Activated T-helper 17 cell treated with anti-CD3 and anti-CD28 coated beads, Interleukin-2, amount 50 U/mL, for 72 hours (primary cell): Measurements from ENCODE around the gene RNF217. TPM values are rescaled to one million over a fixed set of nuclear protein-coding genes. Genes with fewer than 3 reads are reported as not detected.
"Not testable (repeated sequence)": the region's sequence is repeated elsewhere in the genome, so short reads cannot be mapped to it uniquely, and the experiment has no call there.

Experiments used
- ATAC-seq: fragments of 150-1000 bp; cut with Tn5 transposase; replicated peaks from 2 replicates; pipeline ENCODE4 v1.10.0; 2021; ENCODE audit warnings: mild to moderate bottlenecking, moderate library complexity
- H3K27ac Mint-ChIP-seq: one replicate; pipeline ENCODE4 v1.8.0; 2022; ENCODE audit warnings: mixed read lengths
- H3K27me3 Mint-ChIP-seq: one replicate; pipeline ENCODE4 v1.8.0; 2022; ENCODE audit warnings: mixed read lengths
- H3K36me3 Mint-ChIP-seq: one replicate; pipeline ENCODE4 v1.8.0; 2022; ENCODE audit warnings: low read depth, mild to moderate bottlenecking, mixed read lengths
- H3K4me1 Mint-ChIP-seq: one replicate; pipeline ENCODE4 v1.8.0; 2022; ENCODE audit warnings: mixed read lengths
- H3K4me3 Mint-ChIP-seq: one replicate; pipeline ENCODE4 v1.8.0; 2022; ENCODE audit warnings: mild to moderate bottlenecking, mixed read lengths
- H3K9me3 Mint-ChIP-seq: one replicate; pipeline ENCODE4 v1.8.0; 2022; ENCODE audit warnings: mixed read lengths
- total RNA-seq, 2 donors: library from RNA; stranded (reverse); gene quantifications; one replicate each; pipeline ENCODE4 v1.2.3, GENCODE V29; 2022

The RNF217 gene, protein sequence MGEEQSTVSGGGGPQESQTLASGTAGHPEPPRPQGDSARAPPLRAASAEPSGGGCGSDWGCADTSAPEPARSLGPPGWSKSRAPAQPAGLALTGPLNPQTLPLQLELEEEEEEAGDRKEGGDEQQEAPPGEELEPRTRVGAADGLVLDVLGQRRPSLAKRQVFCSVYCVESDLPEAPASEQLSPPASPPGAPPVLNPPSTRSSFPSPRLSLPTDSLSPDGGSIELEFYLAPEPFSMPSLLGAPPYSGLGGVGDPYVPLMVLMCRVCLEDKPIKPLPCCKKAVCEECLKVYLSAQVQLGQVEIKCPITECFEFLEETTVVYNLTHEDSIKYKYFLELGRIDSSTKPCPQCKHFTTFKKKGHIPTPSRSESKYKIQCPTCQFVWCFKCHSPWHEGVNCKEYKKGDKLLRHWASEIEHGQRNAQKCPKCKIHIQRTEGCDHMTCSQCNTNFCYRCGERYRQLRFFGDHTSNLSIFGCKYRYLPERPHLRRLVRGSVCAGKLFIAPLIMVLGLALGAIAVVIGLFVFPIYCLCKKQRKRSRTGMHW
- 1 to 10 TPM; 1.7 to 5.6 TPM for total RNA-seq

DNA sequence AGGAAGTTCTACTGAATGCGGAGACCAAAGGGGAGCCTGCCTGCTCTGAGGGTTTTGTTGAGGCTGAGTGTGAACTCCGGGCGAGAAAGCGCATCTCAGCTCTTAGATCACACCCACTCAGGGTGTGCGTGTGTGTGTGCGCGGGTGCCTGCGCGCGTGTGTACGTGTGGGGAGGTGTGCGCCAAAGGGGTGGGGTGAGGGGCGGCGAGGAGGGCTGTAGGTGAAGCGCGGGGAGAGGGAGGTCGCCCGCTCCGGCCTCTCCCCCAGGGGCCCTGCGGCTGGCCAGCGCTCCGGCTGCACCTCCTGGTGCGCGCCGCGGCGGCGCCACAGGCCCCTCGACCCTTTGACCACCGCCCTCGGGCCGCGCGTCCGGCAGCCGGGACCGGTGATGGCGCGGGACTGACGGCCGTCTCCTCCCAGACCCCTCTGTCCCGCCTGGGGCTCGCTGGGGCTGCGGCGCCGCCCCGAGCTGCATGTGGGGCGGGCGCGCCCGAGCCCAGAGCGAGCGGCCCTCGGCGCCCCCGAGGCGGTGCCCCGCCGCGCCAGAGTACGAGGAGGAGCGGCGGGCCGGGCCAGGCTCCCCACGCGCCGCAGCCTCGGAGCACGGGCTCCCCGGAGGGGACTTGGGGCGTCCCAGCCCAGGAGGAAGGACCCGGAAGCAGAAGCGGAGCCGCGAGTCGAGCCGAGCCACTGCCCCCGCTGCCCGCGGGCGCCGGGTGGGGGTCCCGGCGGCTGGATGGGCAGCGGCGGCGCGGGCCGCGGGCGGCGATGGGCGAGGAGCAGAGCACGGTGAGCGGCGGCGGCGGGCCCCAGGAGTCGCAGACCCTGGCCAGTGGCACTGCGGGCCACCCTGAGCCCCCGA, at the start of gene RNF217:
Gene RNF217 (plus strand): TSS at position 661 of the 862 bp plus-strand sequence. CDS start 108 bp downstream, at position 769.
- Mint-ChIP-seq H3K4me1 (peaks cover 10% of the 10 kb centered on the region), H3K27me3 (peaks cover 40% of the 10 kb centered on the region), H3K27ac (peak within 1 kb of the TSS; percentile 28), H3K4me3 (peak within 1 kb of the TSS; percentile 74), H3K36me3 (peaks cover 11% of the 10 kb centered on the region), H3K9me3 (no peaks in the 10 kb centered on the region)
- peak; percentile 62 for ATAC-seq

DNA sequence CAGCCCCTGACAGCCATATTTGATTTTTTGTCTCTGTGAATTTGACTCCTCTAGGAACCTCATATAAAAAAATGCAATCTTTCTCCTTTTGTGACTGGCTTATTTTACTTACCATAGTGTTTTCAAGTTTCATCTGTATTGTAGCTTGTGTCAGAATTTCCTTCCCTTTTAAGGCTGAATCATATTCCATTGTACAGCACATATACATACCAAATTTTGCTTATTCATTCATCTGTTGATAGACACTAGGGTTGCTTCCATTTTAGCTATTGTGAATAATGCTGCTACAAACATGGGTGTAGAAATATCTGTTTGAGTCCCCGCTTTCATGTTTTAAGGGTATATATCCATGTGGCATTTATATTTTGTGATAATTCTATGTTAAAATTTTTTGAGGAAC, 49.2 kb upstream of the RNF217 start:
- Mint-ChIP-seq H3K4me1 (no peaks in the 10 kb centered on the region), H3K27ac (no peak overlapping the region), H3K9me3 (peaks cover 3% of the 10 kb centered on the region), H3K27me3 (peaks cover 3% of the 10 kb centered on the region), H3K36me3 (no peaks in the 10 kb centered on the region), H3K4me3 (no peak overlapping the region)
- no peak for ATAC-seq

DNA sequence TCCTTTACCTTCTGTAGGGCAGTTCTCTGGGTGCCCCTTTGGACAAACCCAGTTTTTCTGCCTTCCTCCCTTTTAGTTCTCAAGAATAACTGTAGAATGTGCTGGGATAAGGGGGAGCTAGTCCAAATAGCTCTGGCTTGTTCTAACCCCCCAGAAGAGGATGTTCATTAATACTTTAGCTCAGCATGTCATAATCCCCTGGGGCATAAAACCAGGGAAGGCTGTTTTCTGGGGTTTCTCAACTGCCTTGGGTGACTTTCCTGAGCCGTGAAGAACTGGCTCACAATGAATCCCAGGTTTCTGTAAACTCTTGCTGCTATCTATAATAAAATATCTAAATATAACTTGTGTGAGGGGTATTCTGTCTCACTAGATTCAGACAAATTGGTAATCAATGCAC, 44.5 kb upstream of the RNF217 start:
- H3K27ac Mint-ChIP-seq, result no peak overlapping the region
- no peaks in the 10 kb centered on the region for H3K4me1 Mint-ChIP-seq
- H3K9me3 Mint-ChIP-seq, result peaks cover 11% of the 10 kb centered on the region
- ATAC-seq, result no peak
- no peaks in the 10 kb centered on the region for H3K36me3 Mint-ChIP-seq
- no peak overlapping the region for H3K4me3 Mint-ChIP-seq
- H3K27me3 Mint-ChIP-seq, result peaks cover 3% of the 10 kb centered on the region

DNA sequence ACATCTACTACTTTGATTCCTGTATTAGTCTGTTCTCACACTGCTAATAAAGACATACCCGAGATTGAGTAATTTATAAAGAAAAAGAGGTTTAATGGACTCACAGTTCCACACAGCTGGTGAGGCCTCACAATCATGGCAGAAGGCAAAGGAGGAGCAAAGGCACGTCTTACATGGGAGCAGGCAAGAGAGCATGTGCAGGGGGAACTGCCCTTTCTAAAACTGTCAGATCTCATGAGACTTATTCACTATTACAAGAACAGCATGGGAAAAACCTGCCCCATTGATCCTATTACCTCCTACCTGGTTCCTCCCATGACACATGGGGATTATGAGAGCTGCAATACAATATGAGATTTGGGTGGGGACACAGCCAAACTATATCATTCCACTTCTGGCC, 42.5 kb upstream of the RNF217 start:
- not testable (repeated sequence) for ATAC-seq, H3K36me3 Mint-ChIP-seq, H3K27me3 Mint-ChIP-seq, H3K9me3 Mint-ChIP-seq, H3K4me1 Mint-ChIP-seq, H3K27ac Mint-ChIP-seq, H3K4me3 Mint-ChIP-seq

DNA sequence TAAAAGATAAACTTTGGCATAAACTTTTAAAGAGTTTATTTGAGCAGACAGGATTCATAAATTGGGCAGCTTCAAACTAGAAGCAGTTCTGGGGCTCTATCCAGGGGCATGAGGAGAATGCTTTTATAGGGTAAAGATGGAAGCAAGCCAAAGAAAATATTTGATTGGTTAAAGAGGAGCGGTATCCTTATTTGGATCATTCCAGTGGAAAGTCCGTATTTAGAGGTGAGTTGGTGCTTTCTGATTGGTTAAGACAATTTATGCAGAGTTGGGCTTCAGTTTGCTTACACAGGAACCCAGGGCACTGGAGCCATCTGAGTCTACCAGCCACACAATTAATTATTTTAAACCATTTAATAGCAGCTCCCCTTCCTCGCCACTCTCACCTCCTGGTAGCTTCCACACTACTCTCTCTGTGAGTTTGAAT, 37.9 kb upstream of the RNF217 start:
- Mint-ChIP-seq H3K27ac (no peak overlapping the region), H3K27me3 (no peaks in the 10 kb centered on the region), H3K9me3 (peaks cover 8% of the 10 kb centered on the region), H3K4me1 (no peaks in the 10 kb centered on the region), H3K36me3 (no peaks in the 10 kb centered on the region), H3K4me3 (no peak overlapping the region)
- no peak for ATAC-seq

DNA sequence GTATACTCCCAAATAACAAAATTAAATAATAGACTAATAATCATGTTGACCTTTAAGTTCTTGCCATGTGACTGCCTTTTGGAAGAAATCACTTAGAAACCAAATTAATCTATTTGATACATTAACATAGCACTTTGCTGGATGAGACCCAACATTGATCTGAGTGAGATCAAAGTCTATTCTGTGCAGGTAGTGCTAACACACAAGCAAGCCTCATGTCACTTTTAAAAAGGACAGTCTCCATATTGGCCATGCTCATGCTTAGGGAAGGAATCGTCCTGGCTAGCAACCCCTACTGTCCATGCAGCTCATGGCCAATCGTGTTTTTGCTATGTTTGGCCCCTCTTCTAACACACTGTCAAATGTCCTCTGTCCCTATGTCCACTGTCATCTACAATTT, 35.8 kb upstream of the RNF217 start:
- Mint-ChIP-seq H3K27me3 (no peaks in the 10 kb centered on the region), H3K27ac (no peak overlapping the region), H3K4me3 (no peak overlapping the region), H3K36me3 (no peaks in the 10 kb centered on the region), H3K4me1 (no peaks in the 10 kb centered on the region), H3K9me3 (no peaks in the 10 kb centered on the region)
- no peak for ATAC-seq

DNA sequence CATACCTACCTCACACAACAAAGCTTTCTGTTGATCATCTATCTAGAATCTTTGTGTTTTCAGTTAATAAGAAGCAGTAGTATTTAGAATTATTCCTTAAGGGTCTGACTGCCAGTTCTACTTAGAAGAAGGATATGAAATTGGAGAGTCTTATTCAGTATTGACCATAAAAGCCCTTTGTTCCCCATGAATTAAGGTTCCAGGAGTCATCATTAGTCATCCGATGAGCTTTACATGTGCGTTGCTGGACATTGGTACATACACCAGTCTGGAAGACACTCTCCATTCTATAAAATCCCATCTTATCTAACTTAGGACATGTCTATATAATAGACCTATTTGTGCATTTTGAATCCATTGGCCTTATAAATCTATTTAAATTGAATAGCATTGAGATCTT, 34.4 kb upstream of the RNF217 start:
- H3K27me3 Mint-ChIP-seq, result no peaks in the 10 kb centered on the region
- H3K36me3 Mint-ChIP-seq, result no peaks in the 10 kb centered on the region
- ATAC-seq, result no peak
- no peaks in the 10 kb centered on the region for H3K9me3 Mint-ChIP-seq
- H3K4me1 Mint-ChIP-seq, result no peaks in the 10 kb centered on the region
- no peak overlapping the region for H3K4me3 Mint-ChIP-seq
- no peak overlapping the region for H3K27ac Mint-ChIP-seq

DNA sequence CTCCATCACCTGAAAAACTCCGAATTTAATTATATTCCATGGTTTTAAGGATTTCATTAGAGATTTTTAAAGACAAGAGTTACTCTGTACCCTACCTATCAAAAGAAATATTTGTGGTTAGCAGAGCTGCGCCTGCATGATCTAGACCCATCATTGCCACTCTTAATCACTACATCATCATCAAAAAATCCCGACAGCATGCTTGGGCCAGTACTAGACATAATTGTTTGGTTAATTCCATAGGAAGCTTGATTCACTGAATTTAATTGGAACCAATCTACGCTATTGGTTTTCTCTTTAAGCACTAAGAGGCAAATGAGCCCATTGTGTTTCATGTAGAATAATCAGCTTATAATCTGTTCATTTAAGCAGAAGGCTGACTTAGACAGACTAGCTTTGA, 33.4 kb upstream of the RNF217 start:
- H3K27me3 Mint-ChIP-seq, result no peaks in the 10 kb centered on the region
- no peaks in the 10 kb centered on the region for H3K36me3 Mint-ChIP-seq
- H3K27ac Mint-ChIP-seq, result no peak overlapping the region
- H3K4me1 Mint-ChIP-seq, result no peaks in the 10 kb centered on the region
- no peaks in the 10 kb centered on the region for H3K9me3 Mint-ChIP-seq
- no peak for ATAC-seq
- H3K4me3 Mint-ChIP-seq, result no peak overlapping the region

DNA sequence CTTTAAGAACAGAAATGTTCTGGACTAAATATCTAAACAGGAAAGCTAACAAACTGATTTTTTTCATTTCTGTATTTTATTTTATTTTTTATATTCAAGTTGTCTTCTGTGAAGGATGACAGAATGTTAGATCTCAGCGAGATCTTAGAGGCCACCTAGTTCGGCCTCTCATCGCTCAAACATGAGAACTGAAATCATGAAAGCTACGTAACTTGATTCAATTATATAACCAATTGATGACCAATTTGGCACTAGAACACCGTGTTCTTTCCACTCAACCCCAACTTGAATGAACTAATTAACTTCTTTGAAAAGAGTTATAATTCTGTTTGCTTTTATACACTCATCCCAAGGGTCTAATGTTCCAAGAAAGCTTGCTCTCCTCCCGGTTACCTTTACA, 24.6 kb upstream of the RNF217 start:
- H3K4me3 Mint-ChIP-seq, result no peak overlapping the region
- H3K4me1 Mint-ChIP-seq, result no peaks in the 10 kb centered on the region
- peaks cover 3% of the 10 kb centered on the region for H3K27me3 Mint-ChIP-seq
- no peaks in the 10 kb centered on the region for H3K36me3 Mint-ChIP-seq
- ATAC-seq, result no peak
- H3K27ac Mint-ChIP-seq, result no peak overlapping the region
- H3K9me3 Mint-ChIP-seq, result no peaks in the 10 kb centered on the region

DNA sequence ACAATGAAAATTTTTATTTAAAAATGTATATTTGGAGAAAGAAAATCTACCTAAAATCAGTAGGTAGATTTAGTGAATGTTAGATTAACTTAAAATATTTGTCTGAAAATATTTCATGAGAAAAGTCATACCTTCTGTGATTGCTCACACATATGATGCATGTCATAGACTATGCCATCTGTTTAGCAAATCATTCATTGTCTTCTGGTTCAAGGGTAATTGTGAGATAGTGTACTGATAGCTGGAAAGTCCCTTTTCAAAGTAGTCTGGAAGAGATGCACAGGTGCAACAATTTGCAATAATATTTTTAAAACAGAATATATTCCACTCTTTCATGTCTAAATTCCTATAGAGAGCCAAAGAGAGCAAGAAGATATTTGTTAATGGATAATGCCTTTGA, 21.0 kb upstream of the RNF217 start:
- ATAC-seq, result no peak
- Mint-ChIP-seq H3K27ac (no peak overlapping the region), H3K4me1 (no peaks in the 10 kb centered on the region), H3K9me3 (no peaks in the 10 kb centered on the region), H3K36me3 (no peaks in the 10 kb centered on the region), H3K4me3 (no peak overlapping the region), H3K27me3 (peaks cover 4% of the 10 kb centered on the region)

DNA sequence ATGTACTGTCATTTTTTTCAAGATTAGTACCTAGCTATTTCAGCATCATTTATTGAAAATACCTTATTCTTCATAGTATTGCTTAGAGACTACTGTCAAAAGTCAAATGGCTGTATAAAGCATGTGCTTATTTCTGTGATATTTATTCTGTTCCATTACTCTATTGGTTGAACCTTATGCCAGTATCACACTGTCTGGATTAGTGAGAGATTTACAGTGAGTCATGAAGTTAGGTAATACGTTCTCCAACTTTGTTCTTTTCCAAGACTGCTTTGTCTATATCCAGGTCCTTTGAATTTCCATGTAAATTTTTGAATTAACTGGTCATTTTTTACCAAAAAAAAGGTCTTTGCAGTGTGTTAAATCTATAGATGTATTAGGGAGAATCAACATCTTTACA, 18.6 kb upstream of the RNF217 start:
- no peaks in the 10 kb centered on the region for H3K9me3 Mint-ChIP-seq
- no peaks in the 10 kb centered on the region for H3K4me1 Mint-ChIP-seq
- H3K27me3 Mint-ChIP-seq, result peaks cover 9% of the 10 kb centered on the region
- no peak overlapping the region for H3K4me3 Mint-ChIP-seq
- H3K36me3 Mint-ChIP-seq, result no peaks in the 10 kb centered on the region
- H3K27ac Mint-ChIP-seq, result no peak overlapping the region
- no peak for ATAC-seq

DNA sequence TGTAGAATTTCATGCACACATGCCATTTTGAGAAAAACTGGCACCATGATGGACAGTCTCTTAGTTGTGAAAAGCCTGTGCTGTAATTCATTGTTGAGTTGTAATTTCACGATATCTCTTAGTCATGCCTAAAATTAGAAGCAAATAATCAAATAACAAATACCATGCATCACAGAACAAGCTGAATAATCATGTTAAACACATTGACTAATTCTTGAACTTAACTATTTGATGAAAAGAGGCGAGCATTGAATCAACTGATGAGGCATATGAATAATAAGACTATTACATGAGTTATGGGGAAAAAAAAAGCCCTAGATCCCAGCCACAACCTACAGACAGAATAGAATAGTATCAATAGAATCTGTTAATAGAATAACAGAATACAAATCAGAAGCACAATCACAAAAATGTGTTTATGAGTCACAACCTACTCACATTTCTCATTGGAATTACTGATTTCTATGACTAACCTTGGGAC, 14.2 kb upstream of the RNF217 start:
- Mint-ChIP-seq H3K4me1 (no peaks in the 10 kb centered on the region), H3K36me3 (no peaks in the 10 kb centered on the region), H3K4me3 (no peak overlapping the region), H3K27me3 (peaks cover 8% of the 10 kb centered on the region), H3K9me3 (no peaks in the 10 kb centered on the region), H3K27ac (no peak overlapping the region)
- peak; percentile 23 for ATAC-seq

DNA sequence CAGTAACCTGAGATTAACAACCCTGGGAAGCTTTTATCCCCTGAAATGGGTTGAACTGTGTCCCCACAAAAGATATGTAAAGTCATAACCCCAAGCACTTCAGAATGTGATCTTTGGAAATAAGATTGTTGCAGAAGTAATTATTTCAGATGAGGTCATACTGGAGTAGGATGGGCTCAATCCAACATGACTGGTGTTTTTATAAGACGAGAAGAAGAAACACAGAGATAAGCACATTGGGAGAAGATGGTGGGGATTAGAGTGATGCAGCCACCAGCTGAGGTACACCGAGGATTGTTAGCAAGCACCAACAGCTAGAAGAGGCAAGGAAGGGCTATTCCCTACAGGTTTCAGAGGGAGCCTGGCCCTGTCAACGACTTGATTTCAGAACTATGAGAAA, 12.5 kb upstream of the RNF217 start:
- no peak overlapping the region for H3K4me3 Mint-ChIP-seq
- no peaks in the 10 kb centered on the region for H3K4me1 Mint-ChIP-seq
- peaks cover 8% of the 10 kb centered on the region for H3K27me3 Mint-ChIP-seq
- ATAC-seq, result no peak
- no peaks in the 10 kb centered on the region for H3K36me3 Mint-ChIP-seq
- no peak overlapping the region for H3K27ac Mint-ChIP-seq
- no peaks in the 10 kb centered on the region for H3K9me3 Mint-ChIP-seq

DNA sequence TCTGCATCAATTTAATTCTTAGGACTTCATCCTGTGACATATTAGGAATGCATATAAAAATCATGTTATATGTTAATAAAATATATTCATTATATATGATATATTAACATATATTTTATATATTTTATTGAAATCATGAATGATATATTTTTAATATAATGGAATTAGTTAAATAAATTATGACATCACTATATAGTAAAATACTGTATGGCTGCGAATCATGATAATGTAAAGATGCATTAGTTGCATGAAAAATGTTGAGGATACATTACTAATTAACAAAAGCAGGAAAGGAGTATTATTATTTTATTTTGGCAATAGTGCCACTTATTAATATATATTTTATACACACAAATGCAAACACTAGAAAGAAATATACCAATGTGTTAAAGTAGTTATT, 8.4 kb upstream of the RNF217 start:
- Mint-ChIP-seq H3K27ac (no peak overlapping the region), H3K36me3 (no peaks in the 10 kb centered on the region), H3K4me1 (no peaks in the 10 kb centered on the region), H3K4me3 (no peak overlapping the region), H3K9me3 (no peaks in the 10 kb centered on the region), H3K27me3 (peaks cover 5% of the 10 kb centered on the region)
- ATAC-seq, result no peak
